SK-N-SH (cell line): ENCODE data around the gene ADH7. TPM values are rescaled to one million over a fixed set of nuclear protein-coding genes. Genes with fewer than 3 reads are reported as not detected.

Experiments used
- CTCF ChIA-PET: fragments of 300-600, 350-600 bp; formaldehyde crosslinking; extraction: SDS; loops from one replicate; lab custom pipeline; 2021; lab: Yijun Ruan, JAX
- POLR2A ChIA-PET: fragments of 350-600 bp; sonication (Branson Sonifier 250); formaldehyde crosslinking; extraction: SDS; loops from one replicate; lab custom pipeline; 2020; ENCODE audit warnings: antibody characterized with exemption, inconsistent platforms; lab: Yijun Ruan, JAX
- DNase-seq: peaks from one replicate; pipeline ENCODE4 v3.0.0; 2012
- H2AFZ ChIP-seq: fragments of 200-600 bp; sonication (generic); 2 replicates; pipeline ENCODE4 v1.8.1; 2016; ENCODE audit warnings: antibody characterized with exemption, mild to moderate bottlenecking, low read depth
- H3F3A ChIP-seq: fragments of 200-600 bp; sonication (generic); replicated peaks from 2 replicates; pipeline ENCODE3; 2016; ENCODE audit warnings: antibody characterized with exemption, mild to moderate bottlenecking; ENCODE audit not compliant: insufficient read depth
- H3K27ac ChIP-seq, 2 experiments: fragments of 200-500 bp in 1 of 2; fragments of 200-600 bp in 1 of 2; sonication (Bioruptor generic) in 1 of 2; sonication (generic), shearing (Covaris generic) in 1 of 2; 2 replicates each; pipeline versions ENCODE4 v1.5.1 to v1.6.1; 2014 to 2016; ENCODE audit warnings: low read depth in 2 of 2, inconsistent platforms in 1 of 2, low read length in 1 of 2, mild to moderate bottlenecking in 1 of 2, mixed read lengths in 1 of 2
- H3K27me3 ChIP-seq: fragments of 200-600 bp; sonication (generic), shearing (Covaris generic); 2 replicates; pipeline ENCODE4 v1.6.1; 2016; ENCODE audit warnings: mixed run types; ENCODE audit not compliant: insufficient read depth
- H3K36me3 ChIP-seq, 2 experiments: fragments of 200-500 bp in 1 of 2; fragments of 200-600 bp in 1 of 2; sonication (Bioruptor generic) in 1 of 2; sonication (generic) in 1 of 2; replicated peaks in 1 of 2; 2 replicates each; pipeline versions ENCODE3 to v1.5.1; 2014 to 2016; ENCODE audit warnings: low read length in 1 of 2, mild to moderate bottlenecking in 1 of 2; ENCODE audit not compliant: insufficient read depth in 2 of 2, control insufficient read depth in 1 of 2
- H3K4me1 ChIP-seq, 2 experiments: fragments of 200-500 bp in 1 of 2; fragments of 200-600 bp in 1 of 2; sonication (Bioruptor generic) in 1 of 2; sonication (generic), shearing (Covaris generic) in 1 of 2; 2 replicates each; pipeline versions ENCODE4 v1.5.1 to v1.6.1; 2014 to 2016; ENCODE audit warnings: low read depth in 1 of 2, low read length in 1 of 2, mixed run types in 1 of 2; ENCODE audit not compliant: insufficient read depth in 2 of 2, control insufficient read depth in 1 of 2
- H3K4me2 ChIP-seq: fragments of 200-600 bp; sonication (generic), shearing (Covaris generic); 2 replicates; pipeline ENCODE4 v1.6.1; 2017; ENCODE audit warnings: mixed run types
- H3K4me3 ChIP-seq, 2 experiments: fragments of 200-500 bp in 1 of 2; fragments of 200-600 bp in 1 of 2; sonication (Bioruptor generic) in 1 of 2; sonication (generic), shearing (Covaris generic) in 1 of 2; 2 replicates each; pipeline versions ENCODE4 v1.5.1 to v1.8.1; 2014 to 2016; ENCODE audit warnings: low read depth in 2 of 2, inconsistent platforms in 1 of 2, low read length in 1 of 2, mild to moderate bottlenecking in 1 of 2, mixed read lengths in 1 of 2, moderate library complexity in 1 of 2
- H3K79me2 ChIP-seq: fragments of 200-600 bp; sonication (generic); 2 replicates; pipeline ENCODE4 v1.8.1; 2017; ENCODE audit warnings: mild to moderate bottlenecking; ENCODE audit not compliant: insufficient read depth
- H3K9ac ChIP-seq: fragments of 200-600 bp; sonication (generic); 2 replicates; pipeline ENCODE4 v1.6.1; 2017; ENCODE audit warnings: mixed run types
- H3K9me2 ChIP-seq: fragments of 200-600 bp; sonication (generic); 2 replicates; pipeline ENCODE4 v1.6.1; 2017; ENCODE audit warnings: mixed run types
- H3K9me3 ChIP-seq: fragments of 200-600 bp; sonication (generic); 2 replicates; pipeline ENCODE4 v1.6.1; 2017; ENCODE audit warnings: mixed run types, mild to moderate bottlenecking, moderate library complexity
- H4K20me1 ChIP-seq: fragments of 200-600 bp; sonication (generic); 2 replicates; pipeline ENCODE4 v1.6.1; 2017; ENCODE audit warnings: mild to moderate bottlenecking, mixed run types; ENCODE audit not compliant: insufficient read depth
- CHD2 ChIP-seq: fragments of 150-350 bp; IDR thresholded peaks from 2 replicates; pipeline ENCODE4 v1.6.1; 2018; ENCODE audit warnings: low read length; ENCODE audit not compliant: partially characterized antibody
- EP300 ChIP-seq, 2 experiments: IDR thresholded peaks; 2 replicates each; pipeline versions ENCODE4 v1.4.0 to v1.6.1; 2012; ENCODE audit warnings: borderline replicate concordance in 1 of 2, low read depth in 1 of 2, low read length in 1 of 2
- GABPA ChIP-seq: IDR thresholded peaks from 2 replicates; pipeline ENCODE4 v1.4.0; 2012; ENCODE audit warnings: low read depth, mild to moderate bottlenecking
- JUND ChIP-seq: IDR thresholded peaks from 2 replicates; pipeline ENCODE4 v1.4.0; 2012
- POLR2AphosphoS5 ChIP-seq: IDR thresholded peaks from 2 replicates; pipeline ENCODE4 v1.6.1; 2012; ENCODE audit warnings: low read depth, low read length
- RFX5 ChIP-seq: IDR thresholded peaks from 2 replicates; pipeline ENCODE4 v1.6.1; 2012; ENCODE audit warnings: mild to moderate bottlenecking, improper control_type of control experiment, low read length
- RXRA ChIP-seq: IDR thresholded peaks from 2 replicates; pipeline ENCODE4 v1.4.0; 2012; ENCODE audit warnings: low read depth, mild to moderate bottlenecking, borderline replicate concordance
- TAF1 ChIP-seq: IDR thresholded peaks from 2 replicates; pipeline ENCODE4 v1.6.1; 2012; ENCODE audit warnings: low read depth, mild to moderate bottlenecking, low read length, moderate library complexity, borderline replicate concordance
- TEAD4 ChIP-seq: IDR thresholded peaks from 2 replicates; pipeline ENCODE4 v1.4.0; 2012; ENCODE audit warnings: mild to moderate bottlenecking, borderline replicate concordance; ENCODE audit not compliant: insufficient read depth
- WGBS: methylation state at CpG from one replicate; pipeline ENCODE4 v1.1.6; 2017; ENCODE audit warnings: low lambda C conversion rate; 5-methylcytosine and 5-hydroxymethylcytosine counted together
- polyA plus RNA-seq, 3 experiments: library from polyadenylated mRNA; depleted of rRNA; stranded (reverse); fragments of >200 nt; gene quantifications; 2 replicates each; pipeline ENCODE4 v1.2.3, GENCODE V29; 2012
- TF ChIP-seq, protein P1 (sequence below): fragments of 150-350 bp; IDR thresholded peaks from 2 replicates; pipeline ENCODE4 v1.6.1; 2017; ENCODE audit warnings: antibody characterized with exemption, low read length, low read depth, borderline replicate concordance
- TF ChIP-seq, protein P2 (sequence below): IDR thresholded peaks from 2 replicates; pipeline ENCODE4 v1.4.0; 2012; ENCODE audit warnings: low read depth, borderline replicate concordance
- TF ChIP-seq, protein P3 (sequence below): IDR thresholded peaks from 2 replicates; pipeline ENCODE4; 2012
- TF ChIP-seq, protein P4 (sequence below): fragments of 150-350 bp; IDR thresholded peaks from 2 replicates; pipeline ENCODE4 v1.6.1; 2016; ENCODE audit warnings: mild to moderate bottlenecking, low read depth, low read length
- TF ChIP-seq, protein P5 (sequence below): fragments of 200-600 bp; sonication (generic); IDR thresholded peaks from 2 replicates; pipeline ENCODE4 v1.6.1; 2017; ENCODE audit warnings: antibody characterized with exemption, mild to moderate bottlenecking, moderate library complexity

Gene ADH7
- polyA plus RNA-seq, 1 of the 3 experiments (the other 2 are of a cell fraction) = not detected

DNA sequence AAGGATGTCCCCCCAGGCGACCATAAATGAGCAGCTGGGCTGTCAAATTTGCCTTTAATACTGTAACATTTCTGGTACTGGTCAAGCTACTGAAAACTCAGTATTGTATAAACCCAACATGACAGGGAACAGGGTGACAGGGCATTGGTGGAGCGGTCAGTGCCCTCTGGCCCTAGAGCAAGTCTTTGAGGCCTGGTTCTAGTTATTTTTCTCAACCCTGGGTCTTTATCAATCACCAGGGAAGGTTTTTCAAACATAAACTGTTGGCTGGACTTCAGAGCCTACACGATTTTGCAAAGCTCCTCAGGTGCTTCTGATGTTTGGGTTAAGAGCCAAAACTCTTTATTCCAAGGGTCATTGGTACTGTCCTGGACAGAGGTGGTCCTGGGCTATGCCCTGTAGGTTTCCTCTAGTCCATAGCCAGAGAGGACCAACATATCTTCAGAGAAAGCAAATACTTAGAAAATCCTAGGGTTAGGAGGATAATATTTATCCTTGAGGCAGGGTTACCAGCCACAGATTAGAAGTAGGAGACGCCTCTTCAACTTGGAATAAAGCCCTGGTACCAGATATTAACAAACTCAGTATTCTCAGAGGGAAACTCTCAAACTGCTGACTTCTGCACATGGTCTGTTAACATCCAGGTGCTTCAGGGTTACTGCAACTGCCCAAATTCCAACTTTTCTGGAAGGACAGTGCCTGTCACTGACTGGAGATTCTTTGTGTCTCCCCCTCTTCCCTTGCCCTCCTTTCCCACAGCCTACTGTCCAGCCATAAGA lies 26.7 kb upstream of the ADH7 start (continued):
- TF ChIP-seq, protein P1, sequence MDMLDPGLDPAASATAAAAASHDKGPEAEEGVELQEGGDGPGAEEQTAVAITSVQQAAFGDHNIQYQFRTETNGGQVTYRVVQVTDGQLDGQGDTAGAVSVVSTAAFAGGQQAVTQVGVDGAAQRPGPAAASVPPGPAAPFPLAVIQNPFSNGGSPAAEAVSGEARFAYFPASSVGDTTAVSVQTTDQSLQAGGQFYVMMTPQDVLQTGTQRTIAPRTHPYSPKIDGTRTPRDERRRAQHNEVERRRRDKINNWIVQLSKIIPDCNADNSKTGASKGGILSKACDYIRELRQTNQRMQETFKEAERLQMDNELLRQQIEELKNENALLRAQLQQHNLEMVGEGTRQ = no peak
- TF ChIP-seq TAF1 = no peak

DNA sequence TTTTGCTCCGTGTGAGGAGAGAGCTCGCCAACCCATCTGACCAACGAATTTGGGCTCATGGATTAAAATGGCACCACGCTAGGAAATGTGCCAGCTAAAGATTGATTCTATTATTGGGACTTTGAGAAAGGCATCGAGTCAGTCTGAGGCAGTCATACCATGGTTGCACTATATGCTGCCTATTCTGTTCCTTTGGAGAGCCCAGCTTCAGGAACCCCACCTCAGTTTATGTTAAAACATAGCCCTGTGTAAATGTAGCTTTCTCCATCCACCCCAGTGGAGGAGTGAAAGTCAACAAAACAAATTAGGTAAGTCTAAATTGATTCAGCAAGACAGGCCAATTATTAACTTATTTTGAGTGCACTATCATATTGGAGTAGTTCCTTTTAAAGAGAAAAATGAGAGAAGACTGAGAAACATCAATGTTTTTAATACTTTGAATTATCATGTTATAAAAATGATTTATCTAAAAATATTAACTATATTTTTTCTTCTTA lies 24.5 kb upstream of the ADH7 start:
- H4K20me1 ChIP-seq = no peaks in the 10 kb centered on the region
- no peaks in the 10 kb centered on the region for H3K9me2 ChIP-seq
- no peaks in the 10 kb centered on the region for H3K79me2 ChIP-seq
- H3K9ac ChIP-seq = no peak overlapping the region
- no peaks in the 10 kb centered on the region; the same call in 1 of the 2 replicates for H3K27me3 ChIP-seq
- H3K4me3 ChIP-seq = no peak overlapping the region
- POLR2A ChIA-PET = no interaction called here
- H3K9me3 ChIP-seq = no peaks in the 10 kb centered on the region
- CTCF ChIA-PET = no interaction called here
- no peaks in the 10 kb centered on the region; a peak in 1 of 4 replicates for H3K4me1 ChIP-seq
- no peak for DNase-seq
- 41% methylated on average over 5 of the region's 5 CpGs for WGBS
- no peak overlapping the region for H2AFZ ChIP-seq
- H3K36me3 ChIP-seq = no peaks in the 10 kb centered on the region
- TF ChIP-seq GABPA (no peak), RFX5 (no peak), TEAD4 (no peak), CHD2 (no peak), JUND (no peak), TAF1 (no peak), EP300 (IDR thresholded peaks at IDR 0.05; ENCODE audit: borderline replicate concordance in 1 of 2, low read depth in 1 of 2, low read length in 1 of 2) (no peak)
- TF ChIP-seq, protein P2, sequence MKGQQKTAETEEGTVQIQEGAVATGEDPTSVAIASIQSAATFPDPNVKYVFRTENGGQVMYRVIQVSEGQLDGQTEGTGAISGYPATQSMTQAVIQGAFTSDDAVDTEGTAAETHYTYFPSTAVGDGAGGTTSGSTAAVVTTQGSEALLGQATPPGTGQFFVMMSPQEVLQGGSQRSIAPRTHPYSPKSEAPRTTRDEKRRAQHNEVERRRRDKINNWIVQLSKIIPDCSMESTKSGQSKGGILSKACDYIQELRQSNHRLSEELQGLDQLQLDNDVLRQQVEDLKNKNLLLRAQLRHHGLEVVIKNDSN = no peak
- TF ChIP-seq, all 33 proteins: peak for 0
- Histone ChIP-seq H3K4me2 (no peak overlapping the region), H3F3A (no peaks in the 10 kb centered on the region), H3K27ac (no peak overlapping the region)

DNA sequence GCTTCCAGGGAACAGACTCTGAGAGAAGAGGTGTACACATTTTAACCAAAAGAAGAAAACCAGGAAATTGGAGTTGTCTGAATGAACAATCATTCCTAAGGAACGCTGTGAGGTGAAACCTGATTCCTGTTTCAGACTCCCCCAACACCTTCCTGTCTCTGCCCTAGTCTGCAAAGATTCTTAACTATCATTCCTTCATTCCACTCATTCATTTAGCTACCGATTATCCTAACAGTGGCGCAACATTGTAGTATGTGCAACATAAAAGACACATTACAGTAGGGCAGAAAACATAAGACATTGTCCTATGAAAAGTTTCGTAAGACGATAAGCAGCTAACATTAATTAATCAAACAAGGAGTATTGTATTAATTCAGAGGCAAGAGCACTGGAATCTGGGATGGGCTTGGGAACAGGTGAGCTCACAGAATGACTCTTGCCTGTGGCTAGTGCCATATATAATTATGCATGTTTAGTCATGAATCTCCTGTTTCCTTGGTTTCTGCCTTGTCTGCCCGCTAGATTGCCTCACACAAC lies 23.8 kb upstream of the ADH7 start:
- no peaks in the 10 kb centered on the region for H3K9me2 ChIP-seq
- ChIA-PET POLR2A (interaction anchor here (0.5 kb wide), 1 partner anchor 990 kb away, joined by 3 read pairs; no protein-coding TSS in a partner anchor), CTCF (no interaction called here)
- H3K4me1 ChIP-seq = no peaks in the 10 kb centered on the region; a peak in 1 of 4 replicates
- H3K27me3 ChIP-seq = no peaks in the 10 kb centered on the region
- H3F3A ChIP-seq = no peaks in the 10 kb centered on the region
- no peaks in the 10 kb centered on the region for H3K9me3 ChIP-seq
- H3K36me3 ChIP-seq = no peaks in the 10 kb centered on the region
- no peak overlapping the region for H3K4me2 ChIP-seq
- no peaks in the 10 kb centered on the region for H3K79me2 ChIP-seq
- no peak for DNase-seq
- H4K20me1 ChIP-seq = no peaks in the 10 kb centered on the region
- H3K27ac ChIP-seq = no peak overlapping the region
- no peak overlapping the region for H3K9ac ChIP-seq
- no peak overlapping the region for H3K4me3 ChIP-seq
- H2AFZ ChIP-seq = no peak overlapping the region
- 58% methylated on average over 6 of the region's 6 CpGs for WGBS
- TF ChIP-seq POLR2AphosphoS5 (no peak), TAF1 (no peak), GABPA (no peak), JUND (no peak), RXRA (no peak)
- TF ChIP-seq, protein P1 = no peak
- TF ChIP-seq, protein P3, sequence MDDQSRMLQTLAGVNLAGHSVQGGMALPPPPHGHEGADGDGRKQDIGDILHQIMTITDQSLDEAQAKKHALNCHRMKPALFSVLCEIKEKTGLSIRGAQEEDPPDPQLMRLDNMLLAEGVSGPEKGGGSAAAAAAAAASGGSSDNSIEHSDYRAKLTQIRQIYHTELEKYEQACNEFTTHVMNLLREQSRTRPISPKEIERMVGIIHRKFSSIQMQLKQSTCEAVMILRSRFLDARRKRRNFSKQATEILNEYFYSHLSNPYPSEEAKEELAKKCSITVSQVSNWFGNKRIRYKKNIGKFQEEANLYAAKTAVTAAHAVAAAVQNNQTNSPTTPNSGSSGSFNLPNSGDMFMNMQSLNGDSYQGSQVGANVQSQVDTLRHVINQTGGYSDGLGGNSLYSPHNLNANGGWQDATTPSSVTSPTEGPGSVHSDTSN = no peak
- TF ChIP-seq, protein P4, sequence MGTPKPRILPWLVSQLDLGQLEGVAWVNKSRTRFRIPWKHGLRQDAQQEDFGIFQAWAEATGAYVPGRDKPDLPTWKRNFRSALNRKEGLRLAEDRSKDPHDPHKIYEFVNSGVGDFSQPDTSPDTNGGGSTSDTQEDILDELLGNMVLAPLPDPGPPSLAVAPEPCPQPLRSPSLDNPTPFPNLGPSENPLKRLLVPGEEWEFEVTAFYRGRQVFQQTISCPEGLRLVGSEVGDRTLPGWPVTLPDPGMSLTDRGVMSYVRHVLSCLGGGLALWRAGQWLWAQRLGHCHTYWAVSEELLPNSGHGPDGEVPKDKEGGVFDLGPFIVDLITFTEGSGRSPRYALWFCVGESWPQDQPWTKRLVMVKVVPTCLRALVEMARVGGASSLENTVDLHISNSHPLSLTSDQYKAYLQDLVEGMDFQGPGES = no peak
- TF ChIP-seq, protein P5, sequence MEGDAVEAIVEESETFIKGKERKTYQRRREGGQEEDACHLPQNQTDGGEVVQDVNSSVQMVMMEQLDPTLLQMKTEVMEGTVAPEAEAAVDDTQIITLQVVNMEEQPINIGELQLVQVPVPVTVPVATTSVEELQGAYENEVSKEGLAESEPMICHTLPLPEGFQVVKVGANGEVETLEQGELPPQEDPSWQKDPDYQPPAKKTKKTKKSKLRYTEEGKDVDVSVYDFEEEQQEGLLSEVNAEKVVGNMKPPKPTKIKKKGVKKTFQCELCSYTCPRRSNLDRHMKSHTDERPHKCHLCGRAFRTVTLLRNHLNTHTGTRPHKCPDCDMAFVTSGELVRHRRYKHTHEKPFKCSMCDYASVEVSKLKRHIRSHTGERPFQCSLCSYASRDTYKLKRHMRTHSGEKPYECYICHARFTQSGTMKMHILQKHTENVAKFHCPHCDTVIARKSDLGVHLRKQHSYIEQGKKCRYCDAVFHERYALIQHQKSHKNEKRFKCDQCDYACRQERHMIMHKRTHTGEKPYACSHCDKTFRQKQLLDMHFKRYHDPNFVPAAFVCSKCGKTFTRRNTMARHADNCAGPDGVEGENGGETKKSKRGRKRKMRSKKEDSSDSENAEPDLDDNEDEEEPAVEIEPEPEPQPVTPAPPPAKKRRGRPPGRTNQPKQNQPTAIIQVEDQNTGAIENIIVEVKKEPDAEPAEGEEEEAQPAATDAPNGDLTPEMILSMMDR = no peak
